Epithelial cell of esophagus (primary cell): ENCODE results near the gene PUDP.

Source experiments
- DNase-seq: peaks from one replicate; pipeline ENCODE4 v3.0.0; 2010; ENCODE audit warnings: low read depth
- H3K4me3 ChIP-seq: 2 replicates; pipeline ENCODE4 v1.5.1; 2011; ENCODE audit warnings: mild to moderate bottlenecking, low read length, control low read depth
- TF ChIP-seq, protein P1 (sequence below): IDR thresholded peaks from 2 replicates; pipeline ENCODE4 v1.5.1; 2011; ENCODE audit warnings: low read depth, mild to moderate bottlenecking, low read length, control low read depth, inconsistent platforms; ENCODE audit not compliant: insufficient read depth; ENCODE audit errors: missing control alignments

The PUDP gene

DNA sequence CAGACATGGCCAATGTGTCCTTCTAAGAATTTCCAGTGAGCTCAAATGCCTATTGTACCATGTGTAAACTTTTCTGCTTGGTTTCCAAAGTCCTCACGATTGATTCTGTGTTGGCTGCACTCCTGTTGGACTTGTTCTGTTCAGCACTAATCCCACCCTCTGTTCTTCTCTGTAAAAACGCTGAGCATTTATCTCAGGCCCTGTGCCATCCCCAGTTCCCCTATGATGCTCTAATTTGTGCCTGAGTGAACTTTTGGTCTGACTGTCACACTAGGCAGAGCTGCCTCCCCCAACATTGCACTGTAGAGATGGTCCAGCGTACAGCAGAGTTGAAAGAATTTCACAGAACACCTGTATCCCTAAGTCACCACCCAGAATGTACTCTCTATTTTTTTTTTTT is 76.6 kb downstream of the PUDP start:
- DNase-seq = no peak
- TF ChIP-seq, protein P1, sequence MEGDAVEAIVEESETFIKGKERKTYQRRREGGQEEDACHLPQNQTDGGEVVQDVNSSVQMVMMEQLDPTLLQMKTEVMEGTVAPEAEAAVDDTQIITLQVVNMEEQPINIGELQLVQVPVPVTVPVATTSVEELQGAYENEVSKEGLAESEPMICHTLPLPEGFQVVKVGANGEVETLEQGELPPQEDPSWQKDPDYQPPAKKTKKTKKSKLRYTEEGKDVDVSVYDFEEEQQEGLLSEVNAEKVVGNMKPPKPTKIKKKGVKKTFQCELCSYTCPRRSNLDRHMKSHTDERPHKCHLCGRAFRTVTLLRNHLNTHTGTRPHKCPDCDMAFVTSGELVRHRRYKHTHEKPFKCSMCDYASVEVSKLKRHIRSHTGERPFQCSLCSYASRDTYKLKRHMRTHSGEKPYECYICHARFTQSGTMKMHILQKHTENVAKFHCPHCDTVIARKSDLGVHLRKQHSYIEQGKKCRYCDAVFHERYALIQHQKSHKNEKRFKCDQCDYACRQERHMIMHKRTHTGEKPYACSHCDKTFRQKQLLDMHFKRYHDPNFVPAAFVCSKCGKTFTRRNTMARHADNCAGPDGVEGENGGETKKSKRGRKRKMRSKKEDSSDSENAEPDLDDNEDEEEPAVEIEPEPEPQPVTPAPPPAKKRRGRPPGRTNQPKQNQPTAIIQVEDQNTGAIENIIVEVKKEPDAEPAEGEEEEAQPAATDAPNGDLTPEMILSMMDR = no peak
- no peak overlapping the region for H3K4me3 ChIP-seq

DNA sequence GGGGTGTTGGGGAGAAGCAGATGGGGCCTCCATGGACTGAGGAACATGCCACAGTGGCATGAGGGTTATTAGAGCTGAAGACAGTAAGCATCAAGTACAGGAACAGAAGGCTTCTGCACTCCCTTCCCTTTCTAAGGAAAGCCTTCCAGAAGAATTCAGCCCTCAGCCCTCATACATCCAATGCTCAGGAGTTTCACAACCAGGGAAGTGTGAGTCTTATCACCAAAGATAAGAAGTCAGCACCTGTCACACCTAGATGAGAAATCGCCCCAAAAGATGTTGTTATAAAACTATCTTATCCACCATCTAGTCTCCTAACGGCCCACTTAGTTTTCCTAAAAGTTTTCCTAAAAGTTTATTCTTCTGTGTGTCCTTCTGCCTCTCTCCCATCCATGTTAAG is 78.4 kb downstream of the PUDP start:
- DNase-seq = no peak
- TF ChIP-seq, protein P1 = no peak
- no peak overlapping the region for H3K4me3 ChIP-seq

DNA sequence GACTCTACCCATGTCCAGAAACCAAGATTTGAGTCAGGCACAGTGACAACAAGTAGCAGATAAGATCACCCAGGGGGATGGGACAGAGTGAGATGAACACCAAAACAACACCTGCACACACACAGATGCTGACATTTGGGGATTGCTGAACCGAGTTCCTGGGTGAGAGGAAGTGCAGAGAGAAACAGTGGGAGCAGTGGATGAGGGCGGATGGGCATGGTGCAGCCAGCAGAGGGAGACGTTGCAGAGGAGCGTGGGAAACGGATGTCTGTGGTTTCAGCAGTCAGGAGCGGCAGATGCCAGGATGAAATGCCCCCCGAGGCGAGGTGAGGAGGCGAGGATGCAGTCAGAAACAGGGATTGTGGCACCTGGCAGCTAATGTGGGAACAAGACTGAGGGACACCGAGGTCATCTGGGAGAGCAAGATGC is 79.0 kb downstream of the PUDP start:
- DNase-seq = peak; percentile 56
- H3K4me3 ChIP-seq = no peak overlapping the region
- TF ChIP-seq, protein P1 = peak; percentile 5

DNA sequence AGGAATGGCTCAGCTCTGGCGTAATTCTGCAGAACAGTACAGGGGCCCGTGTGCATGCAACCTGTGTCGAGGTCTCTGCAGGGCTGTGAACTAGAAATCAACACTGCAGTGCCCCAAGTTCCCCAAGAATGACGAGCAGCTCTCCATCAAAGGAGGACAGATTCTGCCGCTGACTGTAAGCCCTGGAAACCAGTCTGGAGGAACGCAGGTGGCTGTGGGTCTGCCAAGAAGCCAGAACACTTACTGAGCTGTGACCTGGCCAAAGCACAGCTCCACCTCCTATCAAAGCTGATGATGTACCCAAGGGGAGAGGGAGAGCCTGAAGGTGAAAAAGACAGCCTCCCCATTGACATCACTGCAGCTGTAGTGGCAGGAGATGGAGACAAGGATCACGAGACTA is 80.7 kb downstream of the PUDP start:
- DNase-seq = no peak
- no peak overlapping the region for H3K4me3 ChIP-seq
- TF ChIP-seq, protein P1 = no peak

- DNase-seq = no peak
- TF ChIP-seq, protein P1 = no peak
These were observed 82.5 kb downstream of the PUDP start for GRCh38 chrX:7065473-7065872.

DNA sequence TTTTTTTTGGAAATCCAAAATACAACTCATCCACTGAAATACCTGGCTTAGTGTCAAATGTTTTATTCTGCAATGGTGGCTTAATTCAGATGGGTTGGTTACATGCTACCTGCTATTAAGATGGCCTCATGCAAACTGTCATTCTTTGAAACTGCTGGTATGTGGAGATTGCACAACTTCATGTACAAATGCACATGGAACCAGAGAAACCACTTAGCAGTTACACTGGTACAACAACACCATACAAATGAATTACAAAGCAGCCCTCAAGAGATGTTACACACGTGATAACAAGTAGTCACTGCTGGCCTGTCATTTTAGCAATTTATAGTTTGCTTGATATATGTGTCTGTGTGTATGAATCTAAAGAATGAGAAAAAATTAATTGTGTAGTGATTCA is 85.0 kb downstream of the PUDP start:
- DNase-seq = peak; percentile 36
- TF ChIP-seq, protein P1 = no peak
- H3K4me3 ChIP-seq = no peak overlapping the region

More at GRCh38 chrX:7065473-7065872, 82.5 kb downstream of the PUDP start:
- H3K4me3 ChIP-seq = no peak overlapping the region

- no peak for DNase-seq
- TF ChIP-seq, protein P1 = no peak
- H3K4me3 ChIP-seq = no peak overlapping the region
These were observed 85.7 kb downstream of the PUDP start for GRCh38 chrX:7062276-7062675.
